Upper lobe of left lung (tissue), 6 donors: ENCODE results near the gene TBX18. TPM values are rescaled to one million over a fixed set of nuclear protein-coding genes. Genes with fewer than 3 reads are reported as not detected.

ENCODE experiments used
- ATAC-seq, 2 donors: fragments of 200-7000 bp; cut with Tn5 transposase; one replicate each; pipeline ENCODE4 v1.9.1; 2022; ENCODE audit warnings: mild to moderate bottlenecking in 2 of 2, moderate library complexity in 2 of 2; ENCODE audit not compliant: low FRiP score in 2 of 2
- DNase-seq, 2 donors: peaks; one replicate each; pipeline ENCODE4 v3.0.0-alpha.2; 2019 to 2020
- H3K27ac ChIP-seq, 4 donors: fragments of 200-600 bp; sonication (generic); one replicate each; pipeline ENCODE4 v1.5.1; 2016 to 2019
- H3K27me3 ChIP-seq, 4 donors: fragments of 200-600 bp; sonication (generic); one replicate each; pipeline ENCODE4 v1.5.1; 2017 to 2019
- H3K36me3 ChIP-seq, 4 donors: fragments of 200-600 bp; sonication (generic); one replicate each; pipeline ENCODE4 v1.5.1; 2016 to 2019
- H3K4me1 ChIP-seq, 4 donors: fragments of 200-600 bp; sonication (generic); one replicate each; pipeline ENCODE4 v1.5.1; 2018 to 2019
- H3K4me3 ChIP-seq, 4 donors: fragments of 200-600 bp; sonication (generic); one replicate each; pipeline ENCODE4 v1.5.1; 2017 to 2019; ENCODE audit warnings: mild to moderate bottlenecking in 2 of 4, moderate library complexity in 1 of 4
- H3K9me3 ChIP-seq, 4 donors: fragments of 200-600 bp; sonication (generic); one replicate each; pipeline ENCODE4 v1.5.1; 2018 to 2019
- CTCF ChIP-seq, 6 experiments: fragments of 450-650 bp in 4 of 6; fragments of 200-600 bp in 2 of 6; sonication (generic) in 2 of 6; IDR thresholded peaks; one replicate each; pipeline ENCODE4 v1.5.1; 2016 to 2019; ENCODE audit warnings: antibody characterized with exemption in 6 of 6
- EP300 ChIP-seq, 4 donors: sonication (generic); formaldehyde crosslinking; IDR thresholded peaks; one replicate each; pipeline ENCODE4 v1.5.1; 2017; ENCODE audit warnings: antibody characterized with exemption in 4 of 4, control low read depth in 2 of 4
- POLR2A ChIP-seq, 4 donors: fragments of 450-650 bp; IDR thresholded peaks; one replicate each; pipeline ENCODE4 v1.5.1; 2016 to 2017; ENCODE audit warnings: antibody characterized with exemption in 4 of 4, mild to moderate bottlenecking in 2 of 4
- POLR2AphosphoS5 ChIP-seq, 2 donors: sonication (generic); formaldehyde crosslinking; IDR thresholded peaks; one replicate each; pipeline ENCODE4 v1.5.1; 2017; ENCODE audit warnings: antibody characterized with exemption in 2 of 2
- WGBS, 2 donors: methylation state at CpG; one replicate each; pipeline ENCODE4 v1.1.5; 2017 to 2018; 5-methylcytosine and 5-hydroxymethylcytosine counted together
- total RNA-seq, 6 donors: library from RNA; depleted of rRNA in 4 of 6; stranded (reverse); fragments of >200 nt in 4 of 6; gene quantifications; one replicate each; pipeline versions ENCODE4 v1.1.0 to v1.2.1, GENCODE V29; 2016 to 2021
- donor health status: DM: no; HTN: no; CAD: no; lungs with moderate emphysema.
- donor health status: DM: no; HTN: yes; CAD: no; lungs with severe emphysema.

The TBX18 gene
- total RNA-seq, 6 donors from 2014 or later = 0.20 to 0.49 (median 0.44) TPM; not detected in 3

- Histone ChIP-seq H3K27me3 (no peaks in the 10 kb centered on the region), H3K4me1 (no peaks in the 10 kb centered on the region), H3K27ac (no peak overlapping the region), H3K9me3 (peaks cover 0 to 6% (median 0%) of the 10 kb centered on the region in 4 donors), H3K4me3 (no peak overlapping the region), H3K36me3 (no peaks in the 10 kb centered on the region)
- no peak for ATAC-seq
- no peak for TF ChIP-seq POLR2AphosphoS5 (IDR thresholded peaks at IDR 0.05)
- TF ChIP-seq POLR2A (IDR thresholded peaks at IDR 0.05) = no peak
- no peak for TF ChIP-seq EP300 (IDR thresholded peaks at IDR 0.05)
- TF ChIP-seq CTCF (IDR thresholded peaks at IDR 0.05) = no peak
- 60 to 65% methylated on average over 7 of the region's 7 CpGs for WGBS, 2 donors
- no peak for DNase-seq
These were observed 77.0 kb downstream of the TBX18 start for GRCh38 chr6:84687431-84687830.

- TF ChIP-seq POLR2A (IDR thresholded peaks at IDR 0.05) (no peak), EP300 (IDR thresholded peaks at IDR 0.05) (no peak), CTCF (IDR thresholded peaks at IDR 0.05) (peak in 3 of 6 experiments; percentile 5 to 25 (median 19))
- no peaks in the 10 kb centered on the region for H3K4me1 ChIP-seq
- H3K9me3 ChIP-seq = peaks cover 0 to 6% (median 0%) of the 10 kb centered on the region in 4 donors
- ATAC-seq (no peak), DNase-seq (no peak)
- WGBS, 2 donors = 65 to 70% methylated on average over 3 of the region's 3 CpGs
- H3K27ac ChIP-seq = no peak overlapping the region
- H3K4me3 ChIP-seq = no peak overlapping the region
- no peaks in the 10 kb centered on the region for H3K27me3 ChIP-seq
- no peaks in the 10 kb centered on the region for H3K36me3 ChIP-seq
These were observed 78.3 kb downstream of the TBX18 start for GRCh38 chr6:84685983-84686584.

GRCh38 chr6:84681693-84682326 is 82.6 kb downstream of the TBX18 start:
- H3K27ac ChIP-seq = no peak overlapping the region
- DNase-seq (peak in 1 of 2 donors; percentile 48), ATAC-seq (no peak)
- H3K36me3 ChIP-seq = no peaks in the 10 kb centered on the region
- no peak overlapping the region for H3K4me3 ChIP-seq
- no peaks in the 10 kb centered on the region for H3K4me1 ChIP-seq
- 78 to 84% methylated on average over 17 of the region's 17 CpGs for WGBS, 2 donors
- peaks cover 0 to 6% (median 0%) of the 10 kb centered on the region in 4 donors for H3K9me3 ChIP-seq
- TF ChIP-seq CTCF (IDR thresholded peaks at IDR 0.05) = no peak
- no peak for TF ChIP-seq POLR2A (IDR thresholded peaks at IDR 0.05)
- TF ChIP-seq EP300 (IDR thresholded peaks at IDR 0.05) = no peak
- TF ChIP-seq POLR2AphosphoS5 (IDR thresholded peaks at IDR 0.05) = no peak
- no peaks in the 10 kb centered on the region for H3K27me3 ChIP-seq

GRCh38 chr6:84675651-84676050 is 88.7 kb downstream of the TBX18 start:
- H3K4me1 ChIP-seq = no peaks in the 10 kb centered on the region
- DNase-seq (no peak), ATAC-seq (no peak)
- no peaks in the 10 kb centered on the region for H3K36me3 ChIP-seq
- H3K27me3 ChIP-seq = no peaks in the 10 kb centered on the region
- no peak overlapping the region for H3K4me3 ChIP-seq
- no peaks in the 10 kb centered on the region for H3K9me3 ChIP-seq
- no peak overlapping the region for H3K27ac ChIP-seq
- no peak for TF ChIP-seq POLR2AphosphoS5 (IDR thresholded peaks at IDR 0.05)
- TF ChIP-seq EP300 (IDR thresholded peaks at IDR 0.05) = no peak
- no peak for TF ChIP-seq POLR2A (IDR thresholded peaks at IDR 0.05)
- TF ChIP-seq CTCF (IDR thresholded peaks at IDR 0.05) = no peak

- TF ChIP-seq CTCF (IDR thresholded peaks at IDR 0.05) = no peak
- TF ChIP-seq POLR2A (IDR thresholded peaks at IDR 0.05) = no peak
- TF ChIP-seq EP300 (IDR thresholded peaks at IDR 0.05) = no peak
- TF ChIP-seq POLR2AphosphoS5 (IDR thresholded peaks at IDR 0.05) = no peak
- no peak overlapping the region for H3K4me3 ChIP-seq
- H3K9me3 ChIP-seq = no peaks in the 10 kb centered on the region
- ATAC-seq (no peak), DNase-seq (no peak)
- no peaks in the 10 kb centered on the region for H3K36me3 ChIP-seq
- H3K27ac ChIP-seq = no peak overlapping the region
- no peaks in the 10 kb centered on the region for H3K27me3 ChIP-seq
- no peaks in the 10 kb centered on the region for H3K4me1 ChIP-seq
These were observed 90.0 kb downstream of the TBX18 start for GRCh38 chr6:84674395-84674794.
